GM19239 (cell line): Measurements from ENCODE around the gene SH3RF1.

Source experiments
- DNase-seq: peaks from one replicate; pipeline ENCODE4 v3.0.0; 2011; ENCODE audit warnings: low spot score; ENCODE audit not compliant: insufficient read length
- FAIRE-seq: peaks from 2 replicates; lab custom pipeline; 2011; peaks lifted over from hg19 to GRCh38; lab: Jason Lieb, UNC

Gene SH3RF1

GRCh38 chr4:169119536-169119935 lies 151.2 kb downstream of the SH3RF1 start:
- no peak for DNase-seq

GRCh38 chr4:169117591-169118081 lies 153.1 kb downstream of the SH3RF1 start:
- DNase-seq: no peak
- no peak for FAIRE-seq

More at GRCh38 chr4:169119536-169119935, 151.2 kb downstream of the SH3RF1 start:
- FAIRE-seq: no peak

- no peak for FAIRE-seq
These were observed 154.4 kb downstream of the SH3RF1 start for GRCh38 chr4:169116270-169116901.

GRCh38 chr4:169115897-169116254 lies 154.9 kb downstream of the SH3RF1 start:
- DNase-seq: no peak

More at GRCh38 chr4:169116270-169116901, 154.4 kb downstream of the SH3RF1 start:
- DNase-seq: no peak

GRCh38 chr4:169115144-169115896 lies 155.4 kb downstream of the SH3RF1 start:
- FAIRE-seq (no peak), DNase-seq (no peak)

More at GRCh38 chr4:169115897-169116254, 154.9 kb downstream of the SH3RF1 start:
- peak; percentile 35 for FAIRE-seq

GRCh38 chr4:169114341-169114974 lies 156.3 kb downstream of the SH3RF1 start:
- FAIRE-seq (no peak), DNase-seq (no peak)

- no peak for DNase-seq
- no peak for FAIRE-seq
These were observed 160.1 kb downstream of the SH3RF1 start for GRCh38 chr4:169110633-169111032.

GRCh38 chr4:169109035-169109675 lies 161.6 kb downstream of the SH3RF1 start:
- FAIRE-seq: no peak

GRCh38 chr4:169108303-169108702 lies 162.5 kb downstream of the SH3RF1 start:
- no peak for FAIRE-seq
- DNase-seq: no peak

More at GRCh38 chr4:169109035-169109675, 161.6 kb downstream of the SH3RF1 start:
- DNase-seq: no peak

GRCh38 chr4:169107528-169107927 lies 163.2 kb downstream of the SH3RF1 start:
- no peak for DNase-seq
- no peak for FAIRE-seq

GRCh38 chr4:169106696-169107229 lies 164.0 kb downstream of the SH3RF1 start:
- FAIRE-seq (no peak), DNase-seq (no peak)

GRCh38 chr4:169105620-169106019 lies 165.1 kb downstream of the SH3RF1 start:
- no peak for FAIRE-seq

GRCh38 chr4:169103966-169104412 lies 166.8 kb downstream of the SH3RF1 start:
- DNase-seq (no peak), FAIRE-seq (no peak)

More at GRCh38 chr4:169105620-169106019, 165.1 kb downstream of the SH3RF1 start:
- DNase-seq: no peak

GRCh38 chr4:169102026-169102425 lies 168.7 kb downstream of the SH3RF1 start:
- DNase-seq (no peak), FAIRE-seq (peak; percentile 44)

- FAIRE-seq (peak; percentile 52), DNase-seq (no peak)
These were observed 170.1 kb downstream of the SH3RF1 start for GRCh38 chr4:169100670-169101101.

- DNase-seq (no peak), FAIRE-seq (peak; percentile 99)
These were observed 171.0 kb downstream of the SH3RF1 start for GRCh38 chr4:169099771-169100180.

GRCh38 chr4:169098969-169099690 lies 171.6 kb downstream of the SH3RF1 start:
- DNase-seq (no peak), FAIRE-seq (no peak)

- FAIRE-seq (no peak), DNase-seq (no peak)
These were observed 172.2 kb downstream of the SH3RF1 start for GRCh38 chr4:169098532-169098931.

GRCh38 chr4:169098054-169098497 lies 172.7 kb downstream of the SH3RF1 start:
- FAIRE-seq (no peak), DNase-seq (no peak)
